Keratinocyte (primary cell): ENCODE results near the gene RGL3. TPM values are rescaled to one million over a fixed set of nuclear protein-coding genes. Genes with fewer than 3 reads are reported as not detected.
A peak's percentile ranks its signal among the peaks of the same experiment; 100 is the strongest.

Experiments
- DNase-seq: peaks from one replicate; pipeline ENCODE4 v3.0.0-alpha.2; 2011; ENCODE audit warnings: low read depth, missing footprints, low spot score
- FAIRE-seq: peaks from 2 replicates; lab custom pipeline; 2011; peaks lifted over from hg19 to GRCh38; lab: Jason Lieb, UNC
- H2AFZ ChIP-seq: 2 replicates; pipeline ENCODE4 v1.6.0; 2012; ENCODE audit warnings: low read length, control low read depth, inconsistent platforms; ENCODE audit not compliant: control insufficient read depth
- H3K27ac ChIP-seq: 2 replicates; pipeline ENCODE4 v1.5.1; 2011; ENCODE audit warnings: low read length; ENCODE audit not compliant: control insufficient read depth, insufficient read depth
- H3K27me3 ChIP-seq: 3 replicates; pipeline ENCODE4 v1.6.0; 2011; ENCODE audit warnings: low read length; ENCODE audit not compliant: control insufficient read depth, insufficient read depth; ENCODE audit errors: extremely low read depth
- H3K36me3 ChIP-seq, 2 experiments: 2 replicates in 1 of 2; 3 replicates in 1 of 2; pipeline ENCODE4 v1.5.1; 2011; ENCODE audit warnings: low read length in 2 of 2, mild to moderate bottlenecking in 1 of 2; ENCODE audit not compliant: control insufficient read depth in 2 of 2, insufficient read depth in 2 of 2; ENCODE audit errors: extremely low read depth in 1 of 2
- H3K4me1 ChIP-seq: 3 replicates; pipeline ENCODE4 v1.5.1; 2011; ENCODE audit warnings: low read length; ENCODE audit not compliant: control insufficient read depth, insufficient read depth; ENCODE audit errors: extremely low read depth
- H3K4me2 ChIP-seq: 3 replicates; pipeline ENCODE4 v1.6.0; 2011; ENCODE audit warnings: low read depth, low read length; ENCODE audit not compliant: control insufficient read depth, insufficient read depth; ENCODE audit errors: extremely low read depth
- H3K4me3 ChIP-seq, 3 experiments: fragments of 200-600 bp in 1 of 3; sonication (generic) in 1 of 3; 2 replicates in 2 of 3; 3 replicates in 1 of 3; pipeline ENCODE4 v1.5.1; 2011 to 2016; ENCODE audit warnings: low read length in 3 of 3, mild to moderate bottlenecking in 3 of 3, control low read depth in 2 of 3, inconsistent platforms in 1 of 3, low read depth in 1 of 3, mixed read lengths in 1 of 3, mixed run types in 1 of 3, moderate library complexity in 1 of 3; ENCODE audit not compliant: control insufficient read depth in 2 of 3, insufficient read depth in 2 of 3; ENCODE audit errors: extremely low read depth in 1 of 3
- H3K79me2 ChIP-seq: 2 replicates; pipeline ENCODE4 v1.6.0; 2012; ENCODE audit warnings: low read length; ENCODE audit not compliant: control insufficient read depth, insufficient read depth
- H3K9ac ChIP-seq: 3 replicates; pipeline ENCODE4 v1.6.0; 2011; ENCODE audit warnings: low read length; ENCODE audit not compliant: control insufficient read depth, insufficient read depth; ENCODE audit errors: extremely low read depth
- H3K9me1 ChIP-seq: 3 replicates; pipeline ENCODE4 v1.6.0; 2011; ENCODE audit warnings: low read length; ENCODE audit not compliant: control insufficient read depth, insufficient read depth; ENCODE audit errors: extremely low read depth
- H3K9me3 ChIP-seq: 2 replicates; pipeline ENCODE4 v1.5.1; 2012; ENCODE audit warnings: low read depth, low read length; ENCODE audit not compliant: control insufficient read depth
- H4K20me1 ChIP-seq: 3 replicates; pipeline ENCODE4 v1.6.0; 2011; ENCODE audit warnings: low read length; ENCODE audit not compliant: control insufficient read depth, insufficient read depth; ENCODE audit errors: extremely low read depth
- CTCF ChIP-seq, 3 experiments: IDR thresholded peaks in 1 of 3; conservative IDR thresholded peaks in 1 of 3; optimal IDR thresholded peaks in 1 of 3; 2 replicates in 2 of 3; 3 replicates in 1 of 3; pipeline versions ENCODE3 to v1.5.1; 2011; ENCODE audit warnings: low read length in 3 of 3, mild to moderate bottlenecking in 3 of 3, moderate library complexity in 2 of 3, control low read depth in 1 of 3, inconsistent platforms in 1 of 3; ENCODE audit not compliant: insufficient read depth in 2 of 3; ENCODE audit errors: extremely low read depth in 1 of 3
- EZH2 ChIP-seq: IDR thresholded peaks from one replicate; pipeline ENCODE4 v1.6.1; 2012; ENCODE audit warnings: inconsistent platforms, mild to moderate bottlenecking, low read length, moderate library complexity
- dilution Hi-C: fragments of 300-500 bp; cut with MboI; formaldehyde crosslinking; loops from one replicate; pipeline ENCODE4 v1.7.0; 2020; ENCODE audit warnings: low sequenced_read_pairs; ENCODE audit not compliant: extremely low pct_ligation_motif_present
- polyA plus RNA-seq, 5 experiments: library from polyadenylated mRNA; depleted of rRNA in 3 of 5; stranded (reverse) in 3 of 5; stranded (forward) in 1 of 5; unstranded in 1 of 5; fragments of >200 nt; gene quantifications; 1 replicate in 1 of 5; 2 replicates in 3 of 5; 3 replicates in 1 of 5; pipeline versions ENCODE4 v1.2.1 to v1.2.3, GENCODE V29; 2011 to 2012; ENCODE audit warnings: missing spikeins in 2 of 5, low read depth in 1 of 5, low replicate concordance in 1 of 5

Gene RGL3
- polyA plus RNA-seq, 1 donor (not counting 4 experiments of a cell fraction or from before 2014, with no cell fraction given): not detected

DNA sequence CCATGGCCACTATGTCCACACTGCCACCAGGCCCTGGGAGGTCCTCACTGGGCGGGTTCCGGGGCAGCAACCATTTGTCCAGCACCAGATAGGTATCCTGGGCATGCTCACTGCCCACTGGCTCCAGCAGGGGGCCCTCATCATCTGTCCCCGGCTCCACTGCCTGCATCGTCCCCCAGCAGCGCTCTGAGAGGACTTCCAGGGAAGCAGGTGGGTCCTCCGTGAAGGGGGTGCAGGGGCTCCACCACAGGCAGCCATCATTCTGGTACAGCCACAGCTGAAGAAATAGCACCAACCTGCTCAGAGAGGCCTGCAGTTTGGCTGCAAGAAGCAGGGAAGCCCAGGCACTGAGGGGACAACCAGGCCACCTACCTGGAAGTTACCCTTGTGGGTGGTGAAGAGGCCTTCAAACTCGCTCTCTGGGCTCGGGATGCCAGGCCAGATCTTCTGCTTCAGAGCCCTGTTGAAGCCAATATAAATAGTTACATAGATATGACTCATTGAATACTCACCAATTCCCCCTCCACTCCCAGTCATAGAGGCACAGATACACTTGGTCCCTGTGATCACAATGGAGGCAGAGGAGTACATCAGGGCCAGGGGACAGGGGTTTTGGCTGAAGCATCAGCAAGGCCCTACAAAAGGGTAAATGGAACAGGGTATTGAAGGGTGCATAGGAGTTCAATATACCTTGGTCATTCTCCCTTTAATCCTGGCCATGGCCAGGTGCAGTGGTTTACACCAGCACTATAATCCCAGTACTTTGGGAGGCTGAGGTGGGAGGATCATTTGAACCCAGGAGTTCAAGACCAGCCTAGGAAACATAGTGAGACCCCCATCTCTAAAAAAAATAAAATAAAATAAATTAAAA is 40.6 kb downstream of the RGL3 start:
- peak; percentile 15 to 32 (median 21) for TF ChIP-seq CTCF (optimal IDR thresholded peaks at IDR 0.05 in 1 of 3, IDR thresholded peaks at IDR 0.05 in 1 of 3, conservative IDR thresholded peaks at IDR 0.05 in 1 of 3; ENCODE audit: extremely low read depth in 1 of 3, insufficient read depth in 2 of 3, low read length in 3 of 3)
- no peak for TF ChIP-seq EZH2
- peak overlapping the region; percentile 37 for H3K27ac ChIP-seq
- H3K4me3 ChIP-seq: peak overlapping the region in 1 of 3 experiments; percentile 41
- H3K36me3 ChIP-seq: no peaks in the 10 kb centered on the region
- H3K9me1 ChIP-seq: peaks cover 7% of the 10 kb centered on the region
- no peaks in the 10 kb centered on the region for H3K9me3 ChIP-seq
- no peak overlapping the region for H2AFZ ChIP-seq
- peaks cover 9% of the 10 kb centered on the region for H3K27me3 ChIP-seq
- DNase-seq (no peak), FAIRE-seq (no peak)
- peaks cover 4% of the 10 kb centered on the region for H3K79me2 ChIP-seq
- H3K9ac ChIP-seq: peak overlapping the region; percentile 14
- H3K4me1 ChIP-seq: peaks cover 56% of the 10 kb centered on the region
- dilution Hi-C loops: no loop called here
- H3K4me2 ChIP-seq: peak overlapping the region; percentile 58
- H4K20me1 ChIP-seq: no peaks in the 10 kb centered on the region

GRCh38 chr19:11377756-11378155 is 41.4 kb downstream of the RGL3 start:
- Histone ChIP-seq H3K27ac (peak overlapping the region; percentile 37), H4K20me1 (no peaks in the 10 kb centered on the region)
- no peak for DNase-seq

More at GRCh38 chr19:11377756-11378155, 41.4 kb downstream of the RGL3 start:
- Histone ChIP-seq H3K4me3 (no peak overlapping the region), H3K4me1 (peaks cover 52% of the 10 kb centered on the region), H3K79me2 (peaks cover 4% of the 10 kb centered on the region), H2AFZ (no peak overlapping the region), H3K9me3 (no peaks in the 10 kb centered on the region), H3K9me1 (peaks cover 7% of the 10 kb centered on the region), H3K9ac (peak overlapping the region; percentile 14), H3K27me3 (peaks cover 3% of the 10 kb centered on the region), H3K36me3 (no peaks in the 10 kb centered on the region), H3K4me2 (peak overlapping the region; percentile 4)
- TF ChIP-seq EZH2: no peak
- no peak for TF ChIP-seq CTCF (optimal IDR thresholded peaks at IDR 0.05 in 1 of 3, IDR thresholded peaks at IDR 0.05 in 1 of 3, conservative IDR thresholded peaks at IDR 0.05 in 1 of 3; ENCODE audit: extremely low read depth in 1 of 3, insufficient read depth in 2 of 3, low read length in 3 of 3)
- no peak for FAIRE-seq
- dilution Hi-C loops: no loop called here
